NCI-H1417 treated with DMSO at 0.1 percent for 48 hours (cell line): Measurements from ENCODE around the gene LUZP1.

Source experiments
- DNase-seq: peaks from one replicate; lab custom pipeline; 2025; lab: John Stamatoyannopoulos, UW

The LUZP1 gene

GRCh38 chr1:23116921-23117699 is 51.5 kb downstream of the LUZP1 start:
- no peak for DNase-seq

- no peak for DNase-seq
Observed at GRCh38 chr1:23116216-23116836, 52.3 kb downstream of the LUZP1 start.

GRCh38 chr1:23114424-23115079 is 54.1 kb downstream of the LUZP1 start:
- DNase-seq = no peak

- DNase-seq = no peak
Observed at GRCh38 chr1:23111600-23112535, 56.8 kb downstream of the LUZP1 start.

- DNase-seq = no peak
Observed at GRCh38 chr1:23110391-23110790, 58.3 kb downstream of the LUZP1 start.

GRCh38 chr1:23108918-23109533 is 59.6 kb downstream of the LUZP1 start:
- no peak for DNase-seq

GRCh38 chr1:23103001-23103889 is 65.4 kb downstream of the LUZP1 start:
- no peak for DNase-seq

GRCh38 chr1:23102289-23102688 is 66.4 kb downstream of the LUZP1 start:
- DNase-seq = no peak

GRCh38 chr1:23101887-23102286 is 66.8 kb downstream of the LUZP1 start:
- no peak for DNase-seq

- DNase-seq = no peak
Observed at GRCh38 chr1:23101101-23101827, 67.4 kb downstream of the LUZP1 start.

- DNase-seq = no peak
Observed at GRCh38 chr1:23100074-23100748, 68.4 kb downstream of the LUZP1 start.

GRCh38 chr1:23099171-23099536 is 69.5 kb downstream of the LUZP1 start:
- DNase-seq = no peak

GRCh38 chr1:23098463-23099170 is 70.0 kb downstream of the LUZP1 start:
- no peak for DNase-seq

- no peak for DNase-seq
Observed at GRCh38 chr1:23097316-23097715, 71.3 kb downstream of the LUZP1 start.

GRCh38 chr1:23092447-23092846 is 76.2 kb downstream of the LUZP1 start:
- no peak for DNase-seq

- DNase-seq = no peak
Observed at GRCh38 chr1:23091545-23091944, 77.1 kb downstream of the LUZP1 start.

- no peak for DNase-seq
Observed at GRCh38 chr1:23090056-23090455, 78.6 kb downstream of the LUZP1 start.

- no peak for DNase-seq
Observed at GRCh38 chr1:23088027-23088426, 80.6 kb downstream of the LUZP1 start.

GRCh38 chr1:23085696-23086095 is 83.0 kb downstream of the LUZP1 start:
- DNase-seq = no peak
